MV-4-11 (cell line): ENCODE results near the gene ZDHHC21.

Source experiments
- DNase-seq: peaks from one replicate; lab custom pipeline; 2025; lab: John Stamatoyannopoulos, UW

ZDHHC21 gene

DNA sequence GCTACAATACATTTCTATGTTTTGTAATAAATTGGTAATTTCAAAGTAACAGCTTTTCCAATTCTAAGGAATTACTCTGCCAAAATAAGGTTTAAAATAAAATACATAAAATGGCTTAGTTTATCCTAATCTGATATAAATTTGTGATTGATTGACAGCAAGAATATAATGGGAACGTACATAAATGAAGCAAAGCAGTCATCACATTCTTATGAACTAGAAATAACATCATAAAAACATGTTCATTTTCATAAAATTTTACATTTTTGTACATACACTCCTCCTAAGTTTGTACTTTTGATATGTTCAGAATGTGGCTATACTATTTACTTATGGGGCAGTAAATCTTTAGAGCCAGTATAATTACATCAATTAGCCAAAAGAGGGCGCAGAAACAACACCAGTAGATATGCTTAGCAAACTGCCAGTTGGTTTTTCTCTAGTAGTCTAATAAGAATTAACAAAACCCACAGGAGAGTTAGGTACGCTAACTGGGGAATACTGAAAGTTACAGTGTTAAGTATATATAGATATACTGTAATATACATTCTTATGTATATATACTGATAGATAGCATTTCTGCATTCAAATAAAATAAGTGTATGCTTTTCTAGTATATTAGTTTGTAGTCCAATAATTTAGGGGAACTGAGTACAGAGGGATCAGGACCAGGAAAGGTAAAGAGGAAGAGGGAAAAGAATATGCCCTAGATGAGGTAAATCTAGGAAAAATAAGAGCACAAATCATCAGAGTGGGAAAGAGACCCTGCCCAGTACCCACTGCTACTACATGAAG is 76.8 kb downstream of the ZDHHC21 start:
- DNase-seq, result peak; percentile 55

DNA sequence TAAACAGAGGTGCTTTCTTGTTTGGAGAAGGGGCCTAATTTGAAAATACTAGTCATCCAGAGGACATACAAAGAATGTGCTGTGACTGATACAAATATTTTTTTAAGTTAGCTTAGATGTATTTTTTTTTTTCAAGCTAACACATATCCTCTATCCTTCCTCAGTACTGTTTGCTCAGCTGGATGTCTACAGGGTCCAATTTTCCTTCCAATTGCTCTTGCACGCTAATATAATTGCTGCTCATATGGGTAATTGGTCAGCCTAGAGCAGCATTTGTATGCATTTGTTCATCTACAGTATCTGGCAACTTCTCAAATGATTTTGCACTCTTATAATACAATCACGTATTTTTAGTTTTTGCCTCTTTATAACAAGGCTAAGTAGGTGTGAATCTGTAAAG is 84.7 kb downstream of the ZDHHC21 start:
- no peak for DNase-seq

DNA sequence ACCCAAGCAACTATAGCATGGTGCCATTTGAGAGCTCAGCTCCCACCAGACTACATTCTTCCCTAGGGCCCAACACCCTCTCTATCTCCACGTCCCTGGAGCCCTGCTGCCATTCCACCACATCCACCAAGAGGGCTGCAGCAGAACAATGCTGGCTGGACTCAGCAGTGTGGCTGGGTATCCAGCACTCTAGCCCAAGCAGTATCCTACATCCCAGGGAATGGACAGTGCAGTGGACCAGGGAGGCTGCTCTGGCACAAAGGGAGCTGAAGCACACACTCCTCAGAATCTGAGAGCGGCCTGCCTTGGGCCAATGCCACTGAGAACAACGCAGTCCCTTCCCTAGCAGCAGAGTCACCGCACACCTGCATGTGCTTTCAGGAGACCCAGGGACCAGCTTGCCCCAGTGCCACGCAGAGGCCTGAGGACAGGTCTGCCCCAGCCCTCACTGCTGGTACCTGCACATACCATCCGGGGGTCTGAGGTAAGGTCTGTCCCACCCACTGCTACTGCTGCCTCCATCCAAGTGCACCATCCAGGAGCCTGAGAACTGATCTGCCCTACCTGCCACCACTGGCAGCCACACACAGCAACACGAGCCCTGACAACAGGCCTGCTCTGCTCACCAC is 95.9 kb downstream of the ZDHHC21 start:
- DNase-seq, result no peak

DNA sequence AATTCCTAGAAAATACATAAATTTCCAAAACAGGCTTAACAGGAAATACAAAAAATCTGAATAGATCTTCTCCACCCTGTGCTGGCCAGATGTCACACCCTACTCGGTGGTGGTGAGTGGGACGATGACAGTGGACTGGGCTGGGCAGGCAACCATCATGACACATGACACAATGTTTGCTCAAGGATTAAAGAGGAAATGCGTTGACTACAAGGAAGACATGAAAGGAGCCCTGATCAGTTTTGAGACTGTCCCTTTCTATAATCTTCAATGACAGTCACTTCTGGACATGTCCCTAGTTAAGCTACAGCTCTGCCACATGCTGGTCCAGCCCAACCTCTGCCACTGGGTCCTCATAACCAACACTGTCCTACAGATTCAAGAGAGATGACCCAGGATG is 99.8 kb downstream of the ZDHHC21 start:
- DNase-seq, result no peak

DNA sequence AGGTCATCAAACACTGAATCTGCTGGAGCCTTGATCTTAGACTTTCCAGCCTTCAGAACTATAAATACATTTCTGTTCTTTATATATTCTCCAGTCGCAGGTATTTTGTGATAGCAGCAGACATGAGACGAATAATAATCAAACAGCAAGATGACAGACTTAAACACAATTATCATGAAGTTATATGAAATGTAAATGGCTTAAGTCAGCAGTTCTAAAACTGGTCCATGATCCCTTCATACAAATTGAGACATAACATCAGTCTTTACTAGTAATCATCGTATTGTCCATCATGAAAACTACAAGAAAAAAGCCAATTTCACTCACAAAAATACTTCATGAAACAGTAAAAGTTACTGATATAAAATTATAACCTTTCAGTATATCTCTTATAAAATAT is 101.8 kb downstream of the ZDHHC21 start:
- no peak for DNase-seq

DNA sequence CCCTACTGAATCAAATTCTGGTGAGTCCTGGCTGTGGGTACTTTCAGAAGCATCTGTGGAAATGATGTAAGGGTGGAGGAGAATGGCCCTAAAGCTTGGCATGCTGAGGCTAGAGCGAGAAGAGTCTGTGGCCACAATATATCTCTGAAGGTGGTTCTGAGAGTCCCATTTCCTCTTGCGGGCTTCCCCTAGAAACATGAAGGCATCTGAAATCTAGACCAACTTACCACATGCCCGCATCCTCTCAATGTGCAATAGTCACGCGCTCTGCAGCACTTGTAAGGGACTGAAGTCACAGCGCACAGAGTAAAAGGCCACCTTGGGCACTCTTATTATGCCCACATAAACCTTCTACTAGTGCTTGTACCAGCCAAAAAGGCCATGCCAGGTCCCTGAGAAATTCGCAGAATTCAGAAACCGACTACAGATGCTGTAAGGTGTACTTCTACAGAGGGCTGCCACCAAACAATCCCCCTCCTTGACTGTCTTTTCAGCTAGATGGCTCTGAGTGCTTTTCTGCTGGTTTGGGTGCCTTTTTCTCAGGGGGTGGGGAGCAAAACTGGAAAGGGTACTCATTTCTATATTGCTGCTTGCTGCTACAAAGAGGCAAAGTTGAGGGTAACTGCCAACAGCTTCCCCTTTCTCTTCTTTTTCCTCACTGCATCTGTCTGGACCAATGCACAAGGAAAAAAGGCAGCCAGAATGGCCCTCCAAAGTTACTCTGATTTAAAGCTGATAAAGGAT is 107.3 kb downstream of the ZDHHC21 start:
- peak; percentile 77 for DNase-seq

DNA sequence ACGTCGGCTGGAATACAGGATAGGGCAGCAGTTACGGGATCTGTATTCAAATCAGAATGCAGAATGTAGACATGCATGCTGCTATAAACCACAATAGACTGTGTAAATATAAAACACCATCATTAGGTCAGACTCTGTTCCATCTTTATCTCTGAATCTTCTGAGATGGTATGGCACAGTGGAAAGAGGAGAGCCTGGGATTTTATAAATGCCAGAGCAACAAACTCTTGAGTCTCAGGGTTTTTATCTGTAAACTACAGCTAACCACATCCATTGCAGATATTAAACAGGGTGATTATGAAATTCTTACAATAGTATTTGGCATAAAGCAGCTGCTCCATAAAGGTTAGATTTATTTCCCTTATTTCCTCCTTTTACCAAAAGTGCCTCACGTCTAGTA is 108.7 kb downstream of the ZDHHC21 start:
- DNase-seq, result no peak

DNA sequence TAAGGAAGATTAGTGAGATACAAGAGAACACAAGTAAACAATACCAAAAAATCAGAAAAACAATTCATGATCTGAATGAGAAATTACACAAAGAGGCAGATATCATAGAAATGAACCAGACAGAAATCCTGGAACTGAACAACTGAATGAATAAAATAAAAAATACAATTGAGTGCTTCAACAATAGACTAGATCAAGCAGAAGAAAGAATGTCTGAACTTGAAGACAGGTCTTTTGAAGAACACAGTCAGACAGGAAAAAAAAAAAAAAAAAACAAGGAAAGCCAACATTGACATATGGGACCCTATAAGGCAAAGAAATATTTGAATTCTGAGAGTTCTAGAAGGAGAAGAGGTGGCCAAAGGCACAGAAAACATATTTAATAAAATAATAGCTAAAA is 115.2 kb downstream of the ZDHHC21 start:
- DNase-seq, result no peak

DNA sequence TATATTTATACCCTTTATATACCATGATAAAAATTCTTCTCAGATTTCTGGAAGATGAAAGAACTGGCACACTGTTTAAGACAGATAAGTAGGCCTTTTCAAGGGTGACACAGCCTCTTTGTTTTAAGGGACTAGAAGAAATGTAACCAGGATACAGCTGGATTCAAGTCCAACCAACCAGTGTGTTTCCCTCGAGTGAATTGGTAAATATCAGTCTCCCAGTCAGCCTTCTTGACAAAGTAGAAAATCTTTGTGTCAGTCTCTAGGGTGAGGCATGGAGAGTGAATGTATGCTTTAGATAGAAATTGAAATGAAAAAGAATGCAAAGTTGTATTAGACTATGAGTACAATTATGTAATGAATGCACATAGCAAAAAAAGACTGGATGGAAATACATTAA is 119.1 kb downstream of the ZDHHC21 start:
- no peak for DNase-seq

DNA sequence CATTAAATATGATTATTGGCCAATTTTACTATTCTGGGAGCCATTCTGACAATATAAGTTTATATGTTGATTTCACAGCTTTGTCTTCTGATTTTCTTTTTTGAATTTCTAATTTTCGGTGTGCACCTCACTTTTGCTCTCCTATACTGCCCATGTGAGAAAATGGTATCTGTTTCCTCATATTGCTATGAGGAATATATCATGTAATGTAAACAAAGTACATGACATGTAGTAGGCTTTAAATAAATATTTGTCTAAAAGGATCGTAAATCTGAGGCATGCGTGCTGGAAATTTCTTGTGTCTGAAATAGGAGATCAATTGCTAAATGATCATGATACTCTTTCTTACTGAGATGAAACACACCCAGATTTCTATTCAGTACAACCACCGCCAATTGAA is 119.9 kb downstream of the ZDHHC21 start:
- no peak for DNase-seq

DNA sequence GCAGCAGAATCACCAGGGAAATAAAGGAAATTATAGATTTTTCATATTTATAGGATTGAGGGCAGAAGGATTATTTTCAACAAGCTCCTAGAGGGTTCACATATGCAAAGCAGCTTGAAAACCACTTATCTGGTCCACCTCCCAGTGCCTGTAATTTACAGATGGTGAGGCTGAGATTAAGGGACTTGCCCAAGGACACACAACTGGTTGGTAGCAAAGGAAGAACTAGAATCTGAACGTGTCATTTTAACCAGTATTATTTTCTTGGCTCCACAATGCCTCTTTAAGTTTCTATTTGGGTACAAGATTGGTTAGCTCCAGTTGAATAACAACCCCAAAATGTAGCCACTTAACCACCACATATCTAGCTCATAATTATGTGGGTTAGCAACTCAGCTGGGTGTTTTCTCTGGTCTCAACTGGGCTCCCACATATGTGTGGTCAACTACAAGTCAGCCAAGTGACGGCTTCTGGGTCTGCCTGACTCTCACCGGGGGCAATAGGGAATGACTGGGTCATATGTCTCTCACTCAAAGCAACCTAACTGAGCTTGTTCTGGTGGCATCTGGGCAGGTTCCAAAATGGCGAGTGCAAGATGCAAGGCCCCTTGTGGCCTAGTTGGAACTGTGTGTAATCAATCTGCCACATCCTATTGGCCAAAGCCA is 127.7 kb downstream of the ZDHHC21 start:
- no peak for DNase-seq

DNA sequence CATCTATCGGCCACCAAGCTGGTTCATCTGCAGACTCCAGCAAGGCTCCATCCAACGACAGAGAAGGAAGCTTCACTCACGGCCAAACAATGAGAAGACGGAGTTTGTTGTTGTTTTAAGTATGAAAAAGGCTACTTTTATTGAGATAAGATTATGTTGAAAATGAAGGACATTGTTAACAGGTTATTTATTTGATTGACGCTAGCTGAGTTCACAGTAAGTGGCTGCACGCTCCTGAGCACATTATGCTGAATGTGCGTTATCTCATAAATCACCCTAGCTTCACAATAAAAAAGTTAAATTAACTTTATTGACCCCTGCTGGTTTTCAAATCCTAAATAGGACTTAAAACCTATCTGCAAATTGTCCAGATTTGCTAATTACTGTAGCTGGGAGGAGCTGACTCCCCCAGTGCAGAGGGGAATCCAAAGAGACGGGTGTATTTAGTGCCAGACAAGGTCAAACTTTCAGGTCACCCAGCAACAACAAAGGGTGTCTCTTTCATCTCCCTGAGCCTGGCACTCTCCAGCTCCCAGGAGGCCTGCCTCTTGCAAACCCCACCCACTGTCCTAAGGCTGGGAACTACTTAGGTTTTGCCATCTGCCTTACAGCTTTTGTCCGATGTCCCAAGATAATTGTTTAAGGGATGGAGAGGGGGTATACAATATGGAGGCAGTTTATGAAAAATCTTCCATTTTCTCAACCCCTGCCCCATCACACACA is 129.2 kb downstream of the ZDHHC21 start:
- no peak for DNase-seq

DNA sequence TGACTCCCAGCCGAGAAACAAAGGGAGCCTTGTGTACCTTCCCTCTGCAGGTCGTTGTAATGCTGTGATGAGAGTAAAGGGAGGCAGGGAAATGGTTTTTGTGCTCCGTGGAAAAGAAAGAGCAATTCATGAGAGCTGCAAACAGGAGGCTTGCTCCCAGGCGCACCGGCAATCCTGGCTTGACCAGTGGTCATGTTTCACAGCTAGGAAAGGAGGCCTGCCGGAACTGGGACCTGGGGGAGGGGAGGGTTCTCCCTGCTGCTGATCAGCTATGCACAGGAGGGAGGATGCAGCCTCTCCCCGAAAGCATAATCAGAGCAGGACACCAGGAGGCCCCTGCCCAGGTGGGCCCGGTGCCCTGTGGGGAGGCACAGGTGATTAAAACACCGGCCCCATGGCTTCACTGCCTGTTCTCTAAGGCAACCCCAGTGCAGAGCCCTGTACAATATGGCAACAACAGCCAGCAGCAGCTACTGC is 131.3 kb downstream of the ZDHHC21 start:
- no peak for DNase-seq
